Fibroblast of mammary gland (primary cell): ENCODE results near the gene ZNF518A.
"Not testable (repeated sequence)": the region's sequence is repeated elsewhere in the genome, so short reads cannot be mapped to it uniquely, and the experiment has no call there.

Experiments
- DNase-seq: peaks from one replicate; pipeline ENCODE4 v3.0.0-alpha.2; 2010; ENCODE audit warnings: low read depth
- H3K4me3 ChIP-seq: 2 replicates; pipeline ENCODE4 v1.5.1; 2011; ENCODE audit warnings: low read depth, mild to moderate bottlenecking, low read length, moderate library complexity; ENCODE audit not compliant: control insufficient read depth
- TF ChIP-seq, protein P1 (sequence below): conservative IDR thresholded peaks from 2 replicates; pipeline ENCODE4 v1.5.1; 2011; ENCODE audit warnings: low read depth, low read length, inconsistent platforms; ENCODE audit not compliant: control insufficient read depth, insufficient read depth

Gene ZNF518A

DNA sequence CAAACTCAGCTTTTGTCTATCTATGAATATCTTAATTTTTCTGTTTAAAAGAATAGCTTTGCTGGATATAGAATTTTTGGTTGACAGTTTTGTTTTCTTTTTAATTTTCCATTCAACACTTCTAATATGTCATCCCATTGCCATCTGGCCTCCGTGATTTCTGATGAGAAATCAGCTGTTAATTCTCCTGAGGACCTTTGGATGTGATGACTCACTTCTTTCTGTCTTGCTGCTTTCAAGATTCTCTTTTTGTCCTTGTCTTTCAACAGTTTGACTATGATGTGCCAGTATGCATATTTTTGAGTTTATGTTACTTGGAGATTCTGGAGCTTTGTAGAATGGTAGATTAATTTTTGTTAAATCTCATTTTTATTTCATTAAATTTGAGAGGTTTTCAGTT, 38.4 kb downstream of the ZNF518A start:
- TF ChIP-seq, protein P1, sequence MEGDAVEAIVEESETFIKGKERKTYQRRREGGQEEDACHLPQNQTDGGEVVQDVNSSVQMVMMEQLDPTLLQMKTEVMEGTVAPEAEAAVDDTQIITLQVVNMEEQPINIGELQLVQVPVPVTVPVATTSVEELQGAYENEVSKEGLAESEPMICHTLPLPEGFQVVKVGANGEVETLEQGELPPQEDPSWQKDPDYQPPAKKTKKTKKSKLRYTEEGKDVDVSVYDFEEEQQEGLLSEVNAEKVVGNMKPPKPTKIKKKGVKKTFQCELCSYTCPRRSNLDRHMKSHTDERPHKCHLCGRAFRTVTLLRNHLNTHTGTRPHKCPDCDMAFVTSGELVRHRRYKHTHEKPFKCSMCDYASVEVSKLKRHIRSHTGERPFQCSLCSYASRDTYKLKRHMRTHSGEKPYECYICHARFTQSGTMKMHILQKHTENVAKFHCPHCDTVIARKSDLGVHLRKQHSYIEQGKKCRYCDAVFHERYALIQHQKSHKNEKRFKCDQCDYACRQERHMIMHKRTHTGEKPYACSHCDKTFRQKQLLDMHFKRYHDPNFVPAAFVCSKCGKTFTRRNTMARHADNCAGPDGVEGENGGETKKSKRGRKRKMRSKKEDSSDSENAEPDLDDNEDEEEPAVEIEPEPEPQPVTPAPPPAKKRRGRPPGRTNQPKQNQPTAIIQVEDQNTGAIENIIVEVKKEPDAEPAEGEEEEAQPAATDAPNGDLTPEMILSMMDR = no peak
- H3K4me3 ChIP-seq = no peak overlapping the region
- peak; percentile 51 for DNase-seq

DNA sequence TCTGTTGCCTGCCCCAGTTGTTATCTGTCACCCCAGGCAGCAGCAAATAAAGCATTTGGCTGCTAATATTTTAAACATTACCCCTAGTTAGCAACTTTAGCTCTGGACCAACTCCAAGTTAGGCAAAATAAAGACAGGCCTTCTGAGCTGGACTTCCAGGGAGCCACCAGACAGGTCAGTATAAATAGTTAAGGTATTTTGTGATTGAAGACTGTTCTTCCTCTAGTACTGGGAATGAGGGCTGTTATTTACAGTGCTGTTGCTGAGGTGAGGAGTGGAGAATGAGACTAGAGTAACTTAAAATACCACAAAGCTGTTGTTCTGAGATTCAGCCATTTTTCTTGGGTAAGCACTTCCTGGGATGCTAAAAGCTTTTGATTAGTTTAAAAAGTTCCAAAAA, 40.1 kb downstream of the ZNF518A start:
- no peak for DNase-seq
- no peak overlapping the region for H3K4me3 ChIP-seq
- TF ChIP-seq, protein P1 = no peak

DNA sequence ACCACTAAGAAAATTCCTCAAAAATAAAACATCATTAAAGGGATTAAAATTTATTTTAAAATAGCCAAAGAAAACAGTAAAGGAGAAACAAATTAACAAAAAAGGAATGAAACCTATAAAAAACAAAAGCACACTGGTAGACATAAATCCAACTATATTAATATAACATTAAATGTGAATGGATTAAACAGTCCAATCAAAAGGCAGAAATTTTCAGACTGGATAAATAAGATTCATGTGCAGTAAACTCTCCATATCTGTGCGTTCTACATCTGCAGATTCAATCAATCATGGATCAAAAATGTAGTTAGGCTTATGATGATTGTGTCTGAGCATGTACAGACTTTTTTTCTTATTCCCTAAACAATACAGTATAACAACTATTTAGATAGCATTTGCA, 42.6 kb downstream of the ZNF518A start:
- no peak overlapping the region for H3K4me3 ChIP-seq
- no peak for DNase-seq
- TF ChIP-seq, protein P1 = no peak

DNA sequence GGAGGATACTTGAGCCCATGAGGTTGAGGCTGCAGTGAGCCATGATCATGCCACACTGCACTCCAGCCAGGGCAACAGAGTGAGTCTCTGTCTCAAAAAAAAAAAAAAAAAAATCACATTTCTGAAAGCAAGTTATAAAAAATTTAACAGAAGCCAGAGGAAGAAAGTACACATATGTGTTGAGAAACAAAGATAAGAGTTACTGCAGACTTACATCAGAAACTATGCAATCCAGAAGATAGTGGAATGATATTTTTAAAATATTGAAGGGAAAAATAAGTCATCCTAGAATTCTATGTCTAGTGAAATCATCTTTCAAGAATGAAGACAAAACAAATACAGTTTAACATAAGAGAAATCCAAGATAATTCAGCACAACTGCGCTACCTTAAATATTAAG, 46.9 kb downstream of the ZNF518A start:
- TF ChIP-seq, protein P1 = no peak
- H3K4me3 ChIP-seq = no peak overlapping the region
- DNase-seq = no peak

DNA sequence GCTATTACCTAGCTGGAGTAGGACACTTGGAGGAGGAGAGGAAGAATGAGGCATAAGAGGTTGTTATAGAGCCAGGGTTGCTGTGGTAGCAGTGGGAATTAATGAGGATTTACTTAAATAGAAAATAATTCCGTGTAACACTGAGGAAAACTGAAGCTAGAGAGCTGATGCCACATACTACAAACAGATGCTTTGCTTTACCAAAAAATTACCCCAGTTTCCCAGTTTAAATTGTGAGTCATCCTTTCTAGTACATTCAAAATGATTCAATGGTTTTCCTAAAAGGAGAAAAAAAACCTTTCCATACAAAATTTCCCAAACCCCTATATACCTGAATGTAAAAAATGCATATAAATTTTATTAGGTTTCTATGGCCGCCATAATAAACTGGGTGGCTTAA, 58.3 kb downstream of the ZNF518A start:
- DNase-seq = peak; percentile 15
- TF ChIP-seq, protein P1 = no peak
- no peak overlapping the region for H3K4me3 ChIP-seq

DNA sequence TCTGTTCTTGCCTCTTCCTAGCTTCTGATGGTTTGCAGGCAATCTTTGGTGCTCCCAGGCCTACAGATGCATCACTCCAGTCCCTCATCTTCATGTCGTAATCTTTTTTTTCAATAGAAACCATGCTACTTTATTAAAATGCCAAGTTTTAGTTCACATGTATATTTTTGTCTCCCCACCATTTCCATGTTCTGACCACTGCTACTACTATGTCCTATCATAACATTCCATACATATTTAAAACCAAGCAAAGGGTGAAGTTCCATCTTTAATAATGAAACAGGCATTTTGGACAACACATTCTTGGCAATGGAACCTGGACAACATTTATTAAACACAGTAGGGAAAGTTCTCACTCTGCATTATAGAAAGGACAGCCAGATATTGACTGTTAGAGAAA, 58.8 kb downstream of the ZNF518A start:
- no peak overlapping the region for H3K4me3 ChIP-seq
- TF ChIP-seq, protein P1 = no peak
- peak; percentile 11 for DNase-seq

DNA sequence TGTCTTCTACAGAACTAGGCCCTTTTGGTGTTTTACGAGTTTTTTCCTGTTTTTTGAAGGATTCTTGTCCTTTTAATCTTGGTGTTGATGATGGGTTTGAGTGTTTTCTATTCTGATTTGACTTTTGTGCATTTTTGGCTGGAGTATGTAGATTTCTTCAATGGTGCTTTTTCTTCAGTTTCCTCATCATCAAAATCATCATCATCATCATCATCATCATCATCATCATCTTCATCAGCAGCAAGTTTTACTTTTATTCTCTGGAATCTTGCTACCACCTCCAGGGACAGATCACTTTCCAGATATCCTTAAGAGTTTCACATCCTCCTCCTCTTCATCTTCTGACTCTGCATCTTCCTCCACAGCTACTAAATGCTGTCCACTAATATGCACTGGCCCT, 59.4 kb downstream of the ZNF518A start:
- not testable (repeated sequence) for DNase-seq, H3K4me3 ChIP-seq
